NCI-H1092 (cell line): ENCODE results near the gene MSRB2.
"Not testable (repeated sequence)": the region's sequence is repeated elsewhere in the genome, so short reads cannot be mapped to it uniquely, and the experiment has no call there.

Experiments used
- DNase-seq: peaks from one replicate; lab custom pipeline; 2025; lab: John Stamatoyannopoulos, UW

Gene MSRB2

GRCh38 chr10:23095404-23095965, at the start of gene MSRB2:
TSS of gene MSRB2 (plus strand) at chr10:23095579. CDS start at chr10:23095609, 30 bp downstream.
- peak; percentile 77 for DNase-seq

- no peak for DNase-seq
Measured at GRCh38 chr10:23046027-23046426, 49.4 kb upstream of the MSRB2 start.

- DNase-seq: no peak
Measured at GRCh38 chr10:23047201-23048050, 48.0 kb upstream of the MSRB2 start.

GRCh38 chr10:23048191-23048590, 47.2 kb upstream of the MSRB2 start:
- no peak for DNase-seq

- no peak for DNase-seq
Measured at GRCh38 chr10:23051278-23051677, 44.1 kb upstream of the MSRB2 start.

GRCh38 chr10:23051855-23052331, 43.5 kb upstream of the MSRB2 start:
- no peak for DNase-seq

- DNase-seq: no peak
Measured at GRCh38 chr10:23053036-23053435, 42.3 kb upstream of the MSRB2 start.

- no peak for DNase-seq
Measured at GRCh38 chr10:23055424-23056185, 39.8 kb upstream of the MSRB2 start.

- DNase-seq: no peak
Measured at GRCh38 chr10:23056186-23056579, 39.2 kb upstream of the MSRB2 start.

- no peak for DNase-seq
Measured at GRCh38 chr10:23058366-23058765, 37.0 kb upstream of the MSRB2 start.

- no peak for DNase-seq
Measured at GRCh38 chr10:23060918-23061317, 34.5 kb upstream of the MSRB2 start.

GRCh38 chr10:23063045-23063972, 32.1 kb upstream of the MSRB2 start:
- no peak for DNase-seq

- DNase-seq: no peak
Measured at GRCh38 chr10:23063973-23064812, 31.2 kb upstream of the MSRB2 start.

- DNase-seq: not testable (repeated sequence)
Measured at GRCh38 chr10:23064813-23065114, 30.6 kb upstream of the MSRB2 start.

- DNase-seq: no peak
Measured at GRCh38 chr10:23065181-23065948, 30.0 kb upstream of the MSRB2 start.

- DNase-seq: no peak
Measured at GRCh38 chr10:23067337-23067736, 28.0 kb upstream of the MSRB2 start.

- DNase-seq: peak; percentile 33
Measured at GRCh38 chr10:23067939-23068775, 27.2 kb upstream of the MSRB2 start.

GRCh38 chr10:23069019-23069815, 26.2 kb upstream of the MSRB2 start:
- DNase-seq: no peak
